H9 (cell line): ENCODE results near the gene AGMAT. TPM values are rescaled to one million over a fixed set of nuclear protein-coding genes. Genes with fewer than 3 reads are reported as not detected.
A peak's percentile ranks its signal among the peaks of the same experiment; 100 is the strongest.

ENCODE experiments used
- DNase-seq: peaks from one replicate; pipeline ENCODE4 v3.0.0-alpha.2; 2017
- H2AFZ ChIP-seq: one replicate; pipeline ENCODE4 v1.6.1; 2013; ENCODE audit warnings: mild to moderate bottlenecking, low read length, control low read depth, moderate library complexity
- H2AK5ac ChIP-seq: 2 replicates; pipeline ENCODE4 v1.6.1; 2013; ENCODE audit warnings: low read length, control low read depth, mixed read lengths; ENCODE audit not compliant: insufficient read length
- H2BK120ac ChIP-seq: one replicate; pipeline ENCODE4 v1.6.1; 2013; ENCODE audit warnings: low read depth, mild to moderate bottlenecking, low read length, control low read depth, inconsistent platforms; ENCODE audit not compliant: poor library complexity, severe bottlenecking
- H2BK12ac ChIP-seq: 2 replicates; pipeline ENCODE4 v1.6.1; 2013; ENCODE audit warnings: low read length, control low read depth, mixed read lengths, low read depth; ENCODE audit not compliant: insufficient read length
- H2BK15ac ChIP-seq: 2 replicates; pipeline ENCODE4 v1.6.1; 2013; ENCODE audit warnings: low read depth, low read length, control low read depth
- H2BK20ac ChIP-seq: one replicate; pipeline ENCODE4 v1.6.1; 2013; ENCODE audit warnings: low read depth, mild to moderate bottlenecking, low read length, control low read depth, inconsistent platforms; ENCODE audit not compliant: poor library complexity, severe bottlenecking
- H2BK5ac ChIP-seq: 2 replicates; pipeline ENCODE4 v1.6.1; 2013; ENCODE audit warnings: low read length, control low read depth, mixed read lengths; ENCODE audit not compliant: insufficient read length
- H3K14ac ChIP-seq: 2 replicates; pipeline ENCODE4 v1.6.1; 2013; ENCODE audit warnings: low read length, control low read depth; ENCODE audit not compliant: insufficient read depth
- H3K18ac ChIP-seq: 2 replicates; pipeline ENCODE4 v1.6.1; 2013; ENCODE audit warnings: low read depth, mild to moderate bottlenecking, mixed read lengths, low read length, control low read depth; ENCODE audit not compliant: insufficient read length
- H3K23ac ChIP-seq: 2 replicates; pipeline ENCODE4 v1.6.1; 2013; ENCODE audit warnings: low read length, control low read depth, mixed read lengths, low read depth; ENCODE audit not compliant: insufficient read length
- H3K23me2 ChIP-seq: 2 replicates; pipeline ENCODE4 v1.6.1; 2013; ENCODE audit warnings: low read depth, mild to moderate bottlenecking, mixed read lengths, low read length, control low read depth; ENCODE audit not compliant: insufficient read length, poor library complexity, severe bottlenecking
- H3K27ac ChIP-seq: 2 replicates; pipeline ENCODE4 v1.5.1; 2013; ENCODE audit warnings: low read length, control low read depth, mixed read lengths, low read depth; ENCODE audit not compliant: insufficient read length
- H3K27me3 ChIP-seq: 2 replicates; pipeline ENCODE4 v1.6.1; 2013; ENCODE audit warnings: low read length, control low read depth, inconsistent platforms; ENCODE audit not compliant: insufficient read depth
- H3K4ac ChIP-seq: 2 replicates; pipeline ENCODE4 v1.6.1; 2013; ENCODE audit warnings: low read depth, mild to moderate bottlenecking, control low read depth, inconsistent platforms, low read length, moderate library complexity
- H3K4me1 ChIP-seq: 2 replicates; pipeline ENCODE4 v1.6.1; 2013; ENCODE audit warnings: low read length, control low read depth, inconsistent platforms; ENCODE audit not compliant: insufficient read depth
- H3K4me2 ChIP-seq: 2 replicates; pipeline ENCODE4 v1.6.1; 2013; ENCODE audit warnings: low read length, control low read depth, mixed read lengths; ENCODE audit not compliant: insufficient read length, insufficient read depth
- H3K56ac ChIP-seq: 2 replicates; pipeline ENCODE4 v1.6.1; 2013; ENCODE audit warnings: low read depth, mild to moderate bottlenecking, mixed read lengths, low read length, control low read depth; ENCODE audit not compliant: insufficient read length
- H3K79me1 ChIP-seq: 2 replicates; pipeline ENCODE4 v1.6.1; 2013; ENCODE audit warnings: low read depth, mild to moderate bottlenecking, moderate library complexity, low read length, control low read depth, inconsistent platforms; ENCODE audit not compliant: insufficient read depth, poor library complexity, severe bottlenecking
- H3K79me2 ChIP-seq: 2 replicates; pipeline ENCODE4 v1.6.1; 2013; ENCODE audit warnings: low read length, control low read depth, inconsistent platforms; ENCODE audit not compliant: insufficient read depth
- H3K9ac ChIP-seq: 2 replicates; pipeline ENCODE4 v1.6.1; 2013; ENCODE audit warnings: low read length, control low read depth, mixed read lengths; ENCODE audit not compliant: insufficient read length; ENCODE audit errors: extremely low read depth
- H3K9me3 ChIP-seq: one replicate; pipeline ENCODE4 v1.6.1; 2013; ENCODE audit warnings: low read depth, low read length, inconsistent platforms; ENCODE audit not compliant: control insufficient read depth
- H3T11ph ChIP-seq: one replicate; pipeline ENCODE4 v1.6.1; 2013; ENCODE audit warnings: mild to moderate bottlenecking, low read length, control low read depth, inconsistent platforms
- H4K20me1 ChIP-seq: one replicate; pipeline ENCODE4 v1.6.1; 2013; ENCODE audit not compliant: control insufficient read depth, insufficient read length, insufficient read depth
- H4K5ac ChIP-seq: 2 replicates; pipeline ENCODE4 v1.6.1; 2013; ENCODE audit warnings: low read depth, mild to moderate bottlenecking, mixed read lengths, low read length, control low read depth; ENCODE audit not compliant: insufficient read length
- H4K8ac ChIP-seq: replicated peaks from 2 replicates; pipeline ENCODE4 v1.6.1; 2013; ENCODE audit warnings: low read length, control low read depth, mixed read lengths, low read depth; ENCODE audit not compliant: insufficient read length
- H4K91ac ChIP-seq: 2 replicates; pipeline ENCODE4 v1.6.1; 2013; ENCODE audit warnings: low read depth, mild to moderate bottlenecking, moderate library complexity, mixed read lengths, low read length, control low read depth; ENCODE audit not compliant: insufficient read length
- H3K27ac Mint-ChIP-seq, 3 experiments: 2 replicates in 2 of 3; 3 replicates in 1 of 3; pipeline ENCODE4 v1.8.0; 2020 to 2021; ENCODE audit warnings: mixed read lengths in 3 of 3, mild to moderate bottlenecking in 1 of 3, moderate library complexity in 1 of 3
- H3K27me3 Mint-ChIP-seq: 2 replicates; pipeline ENCODE4 v1.8.0; 2021; ENCODE audit warnings: low read depth, mild to moderate bottlenecking, moderate library complexity, mixed read lengths
- H3K36me3 Mint-ChIP-seq, 3 experiments: 2 replicates in 2 of 3; 3 replicates in 1 of 3; pipeline ENCODE4 v1.8.0; 2020 to 2021; ENCODE audit warnings: low read depth in 3 of 3, mixed read lengths in 3 of 3; ENCODE audit not compliant: insufficient read depth in 1 of 3
- H3K4me1 Mint-ChIP-seq, 2 experiments: 2 replicates each; pipeline ENCODE4 v1.8.0; 2020; ENCODE audit warnings: mixed read lengths in 2 of 2
- H3K4me3 Mint-ChIP-seq, 2 experiments: 2 replicates in 1 of 2; 3 replicates in 1 of 2; pipeline ENCODE4 v1.8.0; 2020 to 2021; ENCODE audit warnings: mild to moderate bottlenecking in 2 of 2, mixed read lengths in 2 of 2, moderate library complexity in 1 of 2
- H3K9me3 Mint-ChIP-seq, 2 experiments: 2 replicates in 1 of 2; 3 replicates in 1 of 2; pipeline ENCODE4 v1.8.0; 2020; ENCODE audit warnings: mild to moderate bottlenecking in 2 of 2, mixed read lengths in 2 of 2, moderate library complexity in 1 of 2
- CTCF ChIP-seq: fragments of 200-600 bp; sonication (generic); conservative IDR thresholded peaks from 3 replicates; pipeline ENCODE4 v1.8.0; 2021; ENCODE audit warnings: antibody characterized with exemption, mild to moderate bottlenecking
- total RNA-seq: library from RNA; stranded (reverse); gene quantifications from 2 replicates; pipeline ENCODE4 v1.2.1, GENCODE V29; 2021

AGMAT gene
- total RNA-seq, 1 experiment from 2014 or later = 4.0 TPM

- H4K8ac ChIP-seq = no peak overlapping the region
- H2AK5ac ChIP-seq = no peak overlapping the region
- H3K27ac Mint-ChIP-seq = peak overlapping the region in 1 of 3 experiments; percentile 79; a peak in 1 of 7 replicates
- H3K27me3 Mint-ChIP-seq = no peaks in the 10 kb centered on the region; the same call in 1 of the 2 replicates
- no peak for DNase-seq
- no peak overlapping the region for H2BK5ac ChIP-seq
- H3K4ac ChIP-seq = no peak overlapping the region
- H2BK15ac ChIP-seq = no peak overlapping the region
- H3K14ac ChIP-seq = no peak overlapping the region
- no peak overlapping the region for H2BK20ac ChIP-seq
- no peaks in the 10 kb centered on the region for H3K27me3 ChIP-seq
- no peaks in the 10 kb centered on the region for H3K23me2 ChIP-seq
- no peak overlapping the region for H3K4me3 Mint-ChIP-seq
- no peaks in the 10 kb centered on the region for H3K79me1 ChIP-seq
- H3K9me3 ChIP-seq = no peaks in the 10 kb centered on the region
- no peak overlapping the region for H3K27ac ChIP-seq
- H4K20me1 ChIP-seq = no peaks in the 10 kb centered on the region
- no peaks in the 10 kb centered on the region for H3K9me3 Mint-ChIP-seq
- no peak overlapping the region for H2AFZ ChIP-seq
- no peaks in the 10 kb centered on the region for H3K79me2 ChIP-seq
- no peak overlapping the region for H2BK120ac ChIP-seq
- no peak overlapping the region for H2BK12ac ChIP-seq
- no peak for TF ChIP-seq CTCF
- no peak overlapping the region for H3K9ac ChIP-seq
- H3K4me2 ChIP-seq = no peak overlapping the region
- H4K5ac ChIP-seq = no peak overlapping the region
- H3K18ac ChIP-seq = no peak overlapping the region
- no peaks in the 10 kb centered on the region for H3K4me1 ChIP-seq
- H4K91ac ChIP-seq = no peak overlapping the region
- H3K4me1 Mint-ChIP-seq = peaks cover 9 to 12% of the 10 kb centered on the region in 2 experiments
- no peak overlapping the region for H3K23ac ChIP-seq
- no peak overlapping the region for H3T11ph ChIP-seq
- no peak overlapping the region for H3K56ac ChIP-seq
- no peaks in the 10 kb centered on the region for H3K36me3 Mint-ChIP-seq
Observed at GRCh38 chr1:15579683-15580047, 5.2 kb downstream of the AGMAT start.
